Testis (tissue), 2 donors: Measurements from ENCODE around the gene PAK5.

Source experiments
- POLR2A ChIP-seq: fragments of 450-650 bp; IDR thresholded peaks from one replicate; pipeline ENCODE4 v1.6.1; 2017; ENCODE audit warnings: antibody characterized with exemption, mild to moderate bottlenecking, moderate library complexity
- TF ChIP-seq, protein P1 (sequence below), 3 experiments: fragments of 450-650 bp in 2 of 3; fragments of 200-600 bp in 1 of 3; sonication (generic) in 1 of 3; IDR thresholded peaks; one replicate each; pipeline ENCODE4 v1.5.1; 2016 to 2019; ENCODE audit warnings: antibody characterized with exemption in 3 of 3, mild to moderate bottlenecking in 2 of 3, moderate library complexity in 1 of 3

DNA sequence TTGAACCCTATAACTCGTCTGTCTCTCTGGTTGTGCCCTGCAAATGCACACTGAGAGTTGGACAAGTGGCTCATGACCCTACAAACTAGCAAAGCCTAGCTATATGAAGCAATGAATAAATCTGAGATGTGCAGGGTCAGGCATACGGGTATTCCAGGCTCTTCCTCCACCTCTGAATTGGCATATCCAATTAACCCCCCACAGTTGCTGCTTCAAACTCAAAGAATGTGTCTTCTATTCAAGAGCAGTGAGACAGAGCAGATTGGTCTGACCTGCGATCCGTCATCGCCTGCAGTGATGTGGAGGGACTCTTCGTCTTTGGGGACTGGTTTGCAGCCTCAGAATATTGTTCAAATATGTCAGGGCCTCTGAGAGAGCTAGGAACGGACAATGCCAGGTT, 264.7 kb downstream of the PAK5 start:
- TF ChIP-seq, protein P1, sequence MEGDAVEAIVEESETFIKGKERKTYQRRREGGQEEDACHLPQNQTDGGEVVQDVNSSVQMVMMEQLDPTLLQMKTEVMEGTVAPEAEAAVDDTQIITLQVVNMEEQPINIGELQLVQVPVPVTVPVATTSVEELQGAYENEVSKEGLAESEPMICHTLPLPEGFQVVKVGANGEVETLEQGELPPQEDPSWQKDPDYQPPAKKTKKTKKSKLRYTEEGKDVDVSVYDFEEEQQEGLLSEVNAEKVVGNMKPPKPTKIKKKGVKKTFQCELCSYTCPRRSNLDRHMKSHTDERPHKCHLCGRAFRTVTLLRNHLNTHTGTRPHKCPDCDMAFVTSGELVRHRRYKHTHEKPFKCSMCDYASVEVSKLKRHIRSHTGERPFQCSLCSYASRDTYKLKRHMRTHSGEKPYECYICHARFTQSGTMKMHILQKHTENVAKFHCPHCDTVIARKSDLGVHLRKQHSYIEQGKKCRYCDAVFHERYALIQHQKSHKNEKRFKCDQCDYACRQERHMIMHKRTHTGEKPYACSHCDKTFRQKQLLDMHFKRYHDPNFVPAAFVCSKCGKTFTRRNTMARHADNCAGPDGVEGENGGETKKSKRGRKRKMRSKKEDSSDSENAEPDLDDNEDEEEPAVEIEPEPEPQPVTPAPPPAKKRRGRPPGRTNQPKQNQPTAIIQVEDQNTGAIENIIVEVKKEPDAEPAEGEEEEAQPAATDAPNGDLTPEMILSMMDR (IDR thresholded peaks at IDR 0.05), result no peak
- TF ChIP-seq POLR2A, result no peak
